NT2/D1 (cell line): Measurements from ENCODE around the gene EEA1.

Experiments used
- DNase-seq: peaks from one replicate; pipeline ENCODE4 v3.0.0-alpha.2; 2011; ENCODE audit warnings: low read depth, low spot score
- H3K27me3 ChIP-seq: 2 replicates; pipeline ENCODE4 v1.6.0; 2011; ENCODE audit warnings: mild to moderate bottlenecking; ENCODE audit not compliant: insufficient read length, insufficient read depth
- H3K36me3 ChIP-seq: 2 replicates; pipeline ENCODE4 v1.6.1; 2011; ENCODE audit warnings: mild to moderate bottlenecking, low read length, mixed read lengths; ENCODE audit not compliant: insufficient read depth, insufficient read length
- H3K4me1 ChIP-seq: 2 replicates; pipeline ENCODE4 v1.5.1; 2011; ENCODE audit not compliant: insufficient read depth, insufficient read length
- H3K4me3 ChIP-seq: 2 replicates; pipeline ENCODE4 v1.5.1; 2011; ENCODE audit warnings: low read depth; ENCODE audit not compliant: insufficient read length
- H3K9ac ChIP-seq: 2 replicates; pipeline ENCODE4 v1.6.0; 2011; ENCODE audit warnings: low read depth; ENCODE audit not compliant: insufficient read length
- H3K9me3 ChIP-seq: 2 replicates; pipeline ENCODE4 v1.5.1; 2011; ENCODE audit warnings: mild to moderate bottlenecking, low read length; ENCODE audit not compliant: insufficient read depth
- SUZ12 ChIP-seq: IDR thresholded peaks from 2 replicates; pipeline ENCODE4 v1.6.1; 2011; ENCODE audit not compliant: insufficient read length, insufficient read depth; ENCODE audit errors: extremely low read depth
- YY1 ChIP-seq: IDR thresholded peaks from 2 replicates; pipeline ENCODE4 v1.6.1; 2011; ENCODE audit not compliant: insufficient read length, insufficient read depth
- ZNF274 ChIP-seq: IDR thresholded peaks from 2 replicates; pipeline ENCODE4 v1.6.1; 2011; ENCODE audit warnings: mild to moderate bottlenecking, low read depth, low read length

The EEA1 gene

DNA sequence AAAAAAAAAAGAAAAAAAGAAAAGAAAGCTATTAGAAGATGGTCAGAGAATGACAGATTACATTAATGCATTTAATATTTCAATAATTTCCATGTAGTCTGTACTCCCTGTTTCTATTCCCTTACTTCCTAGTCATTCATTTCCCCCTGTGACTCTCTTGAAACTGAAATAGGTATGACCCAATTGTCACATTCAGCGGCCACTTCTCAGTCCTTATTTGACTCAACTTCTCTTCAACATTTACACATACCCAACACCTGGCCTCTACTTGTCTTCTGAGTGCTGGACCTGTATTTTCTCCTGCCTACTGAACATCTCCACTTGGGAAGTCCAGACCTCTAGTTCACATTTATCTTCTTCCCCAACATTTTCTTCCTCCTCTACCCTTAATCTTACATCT, 7.2 kb downstream of the EEA1 start:
- H3K36me3 ChIP-seq = no peaks in the 10 kb centered on the region
- no peaks in the 10 kb centered on the region for H3K9me3 ChIP-seq
- H3K4me1 ChIP-seq = no peaks in the 10 kb centered on the region
- TF ChIP-seq ZNF274 (no peak), YY1 (no peak), SUZ12 (no peak)
- no peak overlapping the region for H3K9ac ChIP-seq
- DNase-seq = no peak
- H3K4me3 ChIP-seq = no peak overlapping the region
- H3K27me3 ChIP-seq = no peaks in the 10 kb centered on the region

DNA sequence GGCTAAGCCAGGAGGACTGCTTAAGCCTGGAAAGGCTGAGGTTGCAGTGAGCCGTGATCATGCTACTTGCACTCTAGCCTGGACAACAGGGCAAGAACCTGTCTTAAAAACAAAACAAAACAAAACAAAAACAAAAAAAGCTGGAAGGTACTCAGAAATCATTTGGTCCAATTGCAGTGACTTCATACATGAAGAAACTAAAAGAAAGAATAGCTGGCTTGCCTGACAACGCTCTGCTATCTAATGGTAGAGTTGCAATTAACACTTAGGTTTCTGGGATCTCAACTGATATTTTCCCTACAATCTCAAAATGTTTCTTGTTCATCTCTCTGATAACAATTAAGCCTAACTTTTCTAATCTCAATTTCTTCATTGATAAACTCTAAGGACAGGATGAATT, 13.7 kb downstream of the EEA1 start:
- no peaks in the 10 kb centered on the region for H3K4me1 ChIP-seq
- no peak overlapping the region for H3K4me3 ChIP-seq
- no peak for TF ChIP-seq ZNF274
- TF ChIP-seq YY1 = no peak
- no peak for TF ChIP-seq SUZ12
- no peaks in the 10 kb centered on the region for H3K9me3 ChIP-seq
- no peak overlapping the region for H3K9ac ChIP-seq
- no peaks in the 10 kb centered on the region for H3K27me3 ChIP-seq
- no peak for DNase-seq
- H3K36me3 ChIP-seq = no peaks in the 10 kb centered on the region

DNA sequence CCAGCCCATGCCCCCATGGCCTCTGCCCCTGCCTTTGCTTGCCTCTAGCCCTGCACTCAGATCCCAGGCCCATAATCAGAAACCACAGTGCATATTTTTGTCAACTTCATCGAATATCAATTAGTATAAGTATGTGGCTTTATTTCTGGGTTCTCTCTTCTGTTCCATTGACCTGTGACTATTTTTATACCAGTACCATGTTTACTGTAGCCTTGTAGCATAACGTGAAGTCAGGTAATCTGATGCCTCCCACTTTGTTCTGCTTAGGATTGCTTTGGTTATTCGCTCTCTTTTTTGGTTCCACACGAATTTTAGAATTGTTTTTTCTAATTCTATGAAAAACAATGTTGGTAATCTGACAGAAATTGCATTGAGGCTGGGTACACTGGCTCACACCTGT, 14.9 kb downstream of the EEA1 start:
- no peak for DNase-seq
- no peak overlapping the region for H3K9ac ChIP-seq
- no peaks in the 10 kb centered on the region for H3K4me1 ChIP-seq
- H3K4me3 ChIP-seq = no peak overlapping the region
- no peaks in the 10 kb centered on the region for H3K36me3 ChIP-seq
- no peaks in the 10 kb centered on the region for H3K27me3 ChIP-seq
- H3K9me3 ChIP-seq = peaks cover 6% of the 10 kb centered on the region; the same call in 1 of the 2 replicates
- TF ChIP-seq ZNF274 (no peak), SUZ12 (no peak), YY1 (no peak)

DNA sequence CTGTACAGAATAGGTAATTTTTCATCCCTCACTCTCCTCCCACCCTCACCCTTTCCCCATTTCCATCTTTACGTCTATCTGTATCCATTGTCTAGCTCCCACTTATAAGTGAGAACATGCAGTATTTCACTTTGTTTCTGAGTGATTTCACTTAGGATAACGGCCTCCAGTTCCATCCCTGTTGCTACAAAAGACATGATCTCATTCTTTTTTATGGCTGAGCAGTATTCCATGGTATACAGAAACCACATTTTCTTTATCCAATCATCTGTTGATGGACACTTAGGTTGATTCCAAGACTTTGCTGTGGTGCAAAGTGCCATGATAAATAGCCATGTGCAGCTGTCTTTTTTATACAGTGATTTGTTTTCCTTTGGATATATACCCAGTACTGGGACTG, 16.4 kb downstream of the EEA1 start:
- Histone ChIP-seq H3K4me3 (no peak overlapping the region), H3K36me3 (no peaks in the 10 kb centered on the region), H3K9me3 (peaks cover 14% of the 10 kb centered on the region; the same call in 1 of the 2 replicates), H3K4me1 (no peaks in the 10 kb centered on the region), H3K27me3 (no peaks in the 10 kb centered on the region), H3K9ac (no peak overlapping the region)
- TF ChIP-seq ZNF274 = no peak
- TF ChIP-seq SUZ12 = no peak
- no peak for TF ChIP-seq YY1
- no peak for DNase-seq

DNA sequence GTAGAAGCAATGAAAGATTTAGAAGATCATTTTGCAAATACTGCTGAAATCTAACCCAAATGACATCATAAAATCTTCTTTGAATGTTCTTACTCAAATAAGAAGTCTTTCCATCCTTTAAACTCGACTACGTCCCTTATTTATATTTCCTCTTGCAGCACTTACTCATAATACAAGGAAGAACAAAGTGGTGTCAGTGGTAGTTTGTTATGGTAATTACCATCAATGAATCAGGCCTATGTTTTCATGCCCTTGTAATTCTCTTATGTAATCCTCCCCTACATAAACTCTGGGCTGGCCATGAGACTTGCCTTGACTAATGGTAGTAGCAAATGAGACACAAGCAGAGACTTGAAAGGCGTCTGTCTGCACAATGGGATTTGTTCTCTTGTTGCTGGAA, 17.0 kb downstream of the EEA1 start:
- no peaks in the 10 kb centered on the region for H3K4me1 ChIP-seq
- H3K36me3 ChIP-seq = no peaks in the 10 kb centered on the region
- H3K27me3 ChIP-seq = no peaks in the 10 kb centered on the region
- H3K9me3 ChIP-seq = peaks cover 14% of the 10 kb centered on the region; the same call in 1 of the 2 replicates
- no peak for DNase-seq
- no peak for TF ChIP-seq ZNF274
- no peak overlapping the region for H3K9ac ChIP-seq
- no peak overlapping the region for H3K4me3 ChIP-seq

DNA sequence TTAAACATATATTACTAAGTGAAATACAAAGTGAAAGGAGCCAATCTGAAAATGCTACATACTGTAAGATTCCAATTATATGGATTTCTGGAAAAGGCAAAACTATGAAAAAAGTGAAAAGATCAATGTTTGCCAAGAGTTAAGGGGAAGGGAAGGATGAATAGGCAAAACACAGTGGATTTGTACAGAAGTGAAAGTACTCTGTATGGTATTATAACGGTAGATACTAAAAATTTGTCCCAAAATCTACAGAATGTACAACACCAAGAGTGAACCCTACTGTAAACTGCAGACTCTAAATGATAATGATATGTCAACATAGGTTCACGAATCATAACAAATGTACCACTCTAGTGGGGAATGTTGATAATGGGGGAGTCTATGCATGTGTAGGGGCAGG, 17.8 kb downstream of the EEA1 start:
- TF ChIP-seq YY1 = no peak
- TF ChIP-seq ZNF274 = no peak
- no peak for TF ChIP-seq SUZ12
- Histone ChIP-seq H3K4me3 (no peak overlapping the region), H3K9me3 (peaks cover 14% of the 10 kb centered on the region; the same call in 1 of the 2 replicates)

DNA sequence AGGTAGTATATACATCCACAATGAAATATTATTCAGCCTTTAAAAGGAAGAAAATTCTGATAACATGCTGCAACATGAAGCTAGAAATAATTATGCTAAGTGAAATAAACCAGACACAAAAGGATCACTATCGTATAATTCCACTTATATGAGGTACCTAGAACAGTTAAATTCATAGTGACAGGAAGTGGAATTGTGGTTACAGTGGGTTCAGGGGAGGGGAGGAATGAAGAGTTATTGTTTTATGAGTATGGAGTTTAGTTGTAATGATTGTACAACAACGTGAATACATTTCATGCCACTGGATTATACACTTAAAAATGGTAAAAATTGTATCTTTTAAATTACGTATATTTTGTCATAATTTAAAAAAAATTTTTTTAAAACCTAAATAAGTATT, 21.0 kb downstream of the EEA1 start:
- Histone ChIP-seq H3K4me1 (no peaks in the 10 kb centered on the region), H3K9me3 (peaks cover 14% of the 10 kb centered on the region; the same call in 1 of the 2 replicates), H3K27me3 (no peaks in the 10 kb centered on the region), H3K36me3 (no peaks in the 10 kb centered on the region), H3K9ac (no peak overlapping the region), H3K4me3 (no peak overlapping the region)
- no peak for TF ChIP-seq SUZ12
- no peak for TF ChIP-seq YY1
- TF ChIP-seq ZNF274 = no peak
- DNase-seq = no peak

More for the DNA sequence above, 17.8 kb downstream of the EEA1 start:
- DNase-seq = no peak
- no peaks in the 10 kb centered on the region for H3K27me3 ChIP-seq
- no peak overlapping the region for H3K9ac ChIP-seq
- no peaks in the 10 kb centered on the region for H3K4me1 ChIP-seq
- H3K36me3 ChIP-seq = no peaks in the 10 kb centered on the region
